GM12872 (cell line): ENCODE measurements around the gene NOS1AP.

ENCODE experiments used
- CTCF ChIP-seq: IDR thresholded peaks from 3 replicates; pipeline ENCODE4 v1.5.1; 2011; ENCODE audit warnings: low read depth, mild to moderate bottlenecking, low read length, moderate library complexity; ENCODE audit not compliant: insufficient read depth

Gene NOS1AP

GRCh38 chr1:162270016-162270770 is 200.7 kb downstream of the NOS1AP start:
- TF ChIP-seq CTCF, result no peak

- no peak for TF ChIP-seq CTCF
These were observed 202.5 kb downstream of the NOS1AP start for GRCh38 chr1:162271972-162272371.

- no peak for TF ChIP-seq CTCF
These were observed 202.9 kb downstream of the NOS1AP start for GRCh38 chr1:162272419-162272818.

GRCh38 chr1:162275622-162276175 is 206.2 kb downstream of the NOS1AP start:
- no peak for TF ChIP-seq CTCF

DNA sequence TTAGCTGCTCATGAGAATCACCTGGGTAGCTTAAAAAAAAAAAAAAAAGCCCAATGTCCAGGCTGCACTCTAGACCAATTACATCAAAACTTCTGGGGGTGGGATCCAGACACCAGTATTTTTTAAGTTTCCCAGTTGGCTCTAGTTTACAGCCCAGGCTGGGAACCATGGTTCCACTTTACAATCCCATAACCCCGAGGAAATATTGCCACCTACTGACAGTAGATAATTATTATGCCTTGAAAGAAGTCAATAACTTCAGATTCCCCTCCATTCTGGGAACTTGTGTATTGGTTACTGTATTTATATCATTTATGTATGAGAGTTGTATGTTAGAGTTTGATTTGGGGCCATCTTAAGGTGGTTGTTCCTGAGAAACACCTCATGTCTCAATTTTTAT is 207.0 kb downstream of the NOS1AP start:
- no peak; the same call in 2 of the 3 replicates for TF ChIP-seq CTCF

DNA sequence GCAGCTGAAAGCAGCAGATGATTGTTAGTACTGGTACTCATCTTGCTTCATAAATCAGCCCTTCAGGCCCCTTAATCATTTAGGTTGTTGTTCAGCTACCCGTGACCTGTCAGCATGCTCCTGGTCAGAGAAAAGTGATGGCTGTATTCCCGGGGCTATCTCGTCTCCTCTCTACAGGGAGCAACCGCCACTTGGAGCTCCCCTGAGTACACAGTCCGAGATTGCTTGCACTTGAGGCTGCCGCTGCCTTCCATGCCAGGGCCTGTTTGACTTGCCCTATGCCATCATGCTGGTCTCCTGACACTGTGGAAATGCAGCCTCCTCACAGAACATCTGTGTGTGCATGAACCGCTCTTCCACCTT is 209.6 kb downstream of the NOS1AP start:
- TF ChIP-seq CTCF, result no peak

GRCh38 chr1:162281426-162281825 is 211.9 kb downstream of the NOS1AP start:
- no peak for TF ChIP-seq CTCF
